ENCODE results near the gene SAC3D1. TPM values are rescaled to one million over a fixed set of nuclear protein-coding genes. Genes with fewer than 3 reads are reported as not detected.

SAC3D1 gene
- total RNA-seq, 1 donor from 2014 or later: 8.5 TPM

GRCh38 chr11:65059959-65060824 is 19.2 kb downstream of the SAC3D1 start:
- DNase-seq: no peak

- no peak for DNase-seq
Measured at GRCh38 chr11:65060913-65061408, 20.0 kb downstream of the SAC3D1 start.

GRCh38 chr11:65063532-65063931 is 22.5 kb downstream of the SAC3D1 start:
- no peak for DNase-seq

- DNase-seq: no peak
Measured at GRCh38 chr11:65064847-65065240, 23.8 kb downstream of the SAC3D1 start.

- DNase-seq: no peak
Measured at GRCh38 chr11:65065851-65066250, 24.8 kb downstream of the SAC3D1 start.

- no peak for DNase-seq
Measured at GRCh38 chr11:65066315-65066714, 25.3 kb downstream of the SAC3D1 start.

GRCh38 chr11:65066805-65067291 is 25.8 kb downstream of the SAC3D1 start:
- DNase-seq: no peak

- DNase-seq: no peak
Measured at GRCh38 chr11:65067446-65067845, 26.4 kb downstream of the SAC3D1 start.

GRCh38 chr11:65069217-65069616 is 28.2 kb downstream of the SAC3D1 start:
- DNase-seq: no peak

GRCh38 chr11:65071907-65072630 is 31.1 kb downstream of the SAC3D1 start:
- no peak for DNase-seq

GRCh38 chr11:65072631-65072966 is 31.6 kb downstream of the SAC3D1 start:
- no peak for DNase-seq

- no peak for DNase-seq
Measured at GRCh38 chr11:65077451-65077850, 36.4 kb downstream of the SAC3D1 start.

GRCh38 chr11:65078151-65078550 is 37.1 kb downstream of the SAC3D1 start:
- peak; percentile 13 for DNase-seq

- no peak for DNase-seq
Measured at GRCh38 chr11:65078786-65079342, 37.9 kb downstream of the SAC3D1 start.

GRCh38 chr11:65083134-65083833 is 42.3 kb downstream of the SAC3D1 start:
- peak; percentile 7 for DNase-seq

- peak; percentile 98 for DNase-seq
Measured at GRCh38 chr11:65083834-65084597, 43.0 kb downstream of the SAC3D1 start, which contains the start of the genes CDCA5 and ZFPL1. TSS of gene CDCA5 (minus strand) at chr11:65084040. CDS start at chr11:65083978, 62 bp downstream. TSS of gene ZFPL1 (plus strand) at chr11:65084222. CDS start at chr11:65084699, 477 bp downstream.

- DNase-seq: no peak
Measured at GRCh38 chr11:65084598-65085375, 43.8 kb downstream of the SAC3D1 start.

GRCh38 chr11:65085446-65085845 is 44.4 kb downstream of the SAC3D1 start:
- no peak for DNase-seq

GRCh38 chr11:65086809-65087208 is 45.8 kb downstream of the SAC3D1 start:
- no peak for DNase-seq

GRCh38 chr11:65087216-65087615 is 46.2 kb downstream of the SAC3D1 start:
- no peak for DNase-seq
